Measurements from ENCODE around the gene ATP9A. TPM values are rescaled to one million over a fixed set of nuclear protein-coding genes. Genes with fewer than 3 reads are reported as not detected.
"Not testable (repeated sequence)": the region's sequence is repeated elsewhere in the genome, so short reads cannot be mapped to it uniquely, and the experiment has no call there.

ATP9A gene
- total RNA-seq, 1 donor from 2014 or later, result 32.1 TPM

- H3K36me3 ChIP-seq, result no peaks in the 10 kb centered on the region
- ATAC-seq (no peak), DNase-seq (no peak)
- H3K27me3 ChIP-seq, result no peaks in the 10 kb centered on the region
- H3K4me3 ChIP-seq, result no peak overlapping the region
- H3K4me1 ChIP-seq, result no peaks in the 10 kb centered on the region
- H3K9me3 ChIP-seq, result no peaks in the 10 kb centered on the region
- no peak for TF ChIP-seq CTCF (IDR thresholded peaks at IDR 0.05)
- intact Hi-C loops (cut with DNase I), result no loop called here
- H3K27ac ChIP-seq, result no peak overlapping the region
Observed at GRCh38 chr20:51769976-51770615, 1.9 kb upstream of the ATP9A start.

- Histone ChIP-seq H3K36me3 (no peaks in the 10 kb centered on the region), H3K27ac (no peak overlapping the region), H3K27me3 (no peaks in the 10 kb centered on the region), H3K9me3 (no peaks in the 10 kb centered on the region), H3K4me3 (no peak overlapping the region), H3K4me1 (no peaks in the 10 kb centered on the region)
- intact Hi-C loops (cut with DNase I), result no loop called here
- DNase-seq, result no peak
- no peak for TF ChIP-seq CTCF (IDR thresholded peaks at IDR 0.05)
- no peak for ATAC-seq
Observed at GRCh38 chr20:51768759-51769517, 748 bp upstream of the ATP9A start.

GRCh38 chr20:51766994-51767866 lies 960 bp downstream of the ATP9A start:
- Histone ChIP-seq H3K9me3 (no peaks in the 10 kb centered on the region), H3K27me3 (no peaks in the 10 kb centered on the region), H3K4me1 (no peaks in the 10 kb centered on the region), H3K36me3 (no peaks in the 10 kb centered on the region), H3K4me3 (peak overlapping the region; percentile 76), H3K27ac (peak overlapping the region; percentile 65)
- ATAC-seq, result peak; percentile 98
- peak; percentile 21 for TF ChIP-seq CTCF (IDR thresholded peaks at IDR 0.05)
- DNase-seq, result peak; percentile 94
- intact Hi-C loops (cut with DNase I), result no loop called here

GRCh38 chr20:51765381-51765780 lies 2.8 kb downstream of the ATP9A start:
- H3K27ac ChIP-seq; H3K4me3 ChIP-seq; intact Hi-C loops (cut with DNase I); DNase-seq; H3K27me3 ChIP-seq; ATAC-seq; H3K36me3 ChIP-seq; H3K4me1 ChIP-seq; H3K9me3 ChIP-seq: not testable (repeated sequence)

- no peaks in the 10 kb centered on the region for H3K9me3 ChIP-seq
- H3K27ac ChIP-seq, result no peak overlapping the region
- no peaks in the 10 kb centered on the region for H3K27me3 ChIP-seq
Observed at GRCh38 chr20:51763965-51764602, 4.1 kb downstream of the ATP9A start.

More at GRCh38 chr20:51763965-51764602, 4.1 kb downstream of the ATP9A start:
- no peak for TF ChIP-seq CTCF (IDR thresholded peaks at IDR 0.05)
- Histone ChIP-seq H3K36me3 (no peaks in the 10 kb centered on the region), H3K4me3 (no peak overlapping the region), H3K4me1 (no peaks in the 10 kb centered on the region)
- intact Hi-C loops (cut with DNase I), result no loop called here
- DNase-seq, result no peak
- no peak for ATAC-seq
